ENCODE data around the gene BIN2.

Gene BIN2

DNA sequence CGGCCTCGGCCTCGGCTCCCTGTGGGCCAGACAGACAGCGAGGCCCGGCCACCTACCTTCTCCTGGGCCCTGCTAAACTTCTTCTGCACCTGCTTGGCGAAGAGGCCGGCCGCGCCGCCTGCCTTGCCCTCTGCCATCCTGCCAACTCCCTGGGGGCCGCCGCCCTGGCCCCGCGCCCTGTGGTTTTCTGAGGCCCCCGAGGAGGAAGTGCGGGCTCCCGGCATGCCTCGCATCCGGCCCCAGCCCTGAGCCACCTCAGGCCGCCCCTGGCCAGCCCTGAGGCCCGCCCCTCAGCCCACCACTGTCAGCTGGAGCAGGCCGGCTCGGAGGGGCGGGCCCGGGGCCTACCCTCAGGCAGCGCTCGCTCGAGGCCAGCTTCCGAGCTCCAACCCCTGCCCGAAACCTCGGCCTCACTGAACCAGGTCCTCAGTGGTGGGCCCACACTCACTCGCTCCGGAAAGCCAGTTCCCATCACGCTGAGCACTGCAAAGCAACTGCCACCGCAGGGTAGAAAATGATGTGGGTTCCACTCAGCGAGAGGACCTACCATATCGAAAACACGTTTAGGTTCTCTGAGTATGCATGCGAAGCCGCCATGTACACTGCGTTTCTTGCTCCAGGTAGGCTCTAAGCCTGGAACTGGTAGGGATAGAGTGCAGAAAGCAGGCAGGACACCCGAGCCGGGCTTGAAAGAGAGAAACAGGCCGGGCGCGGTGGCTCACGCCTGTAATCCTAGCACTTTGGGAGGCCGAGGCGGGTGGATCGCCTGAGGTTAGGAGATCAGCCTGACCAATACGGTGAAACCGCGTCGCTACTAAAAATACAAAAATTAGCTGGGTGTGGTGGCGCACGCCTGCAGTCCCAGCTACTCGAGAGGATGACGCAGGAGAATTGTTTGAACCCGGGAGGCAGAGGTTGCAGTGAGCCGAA lies at the start of gene BIN2:
TSS of gene BIN2 (minus strand) at position 209 of the 930 bp plus-strand sequence. CDS start at position 137, 72 bp downstream.
- no peak within 1 kb of the TSS for H3K4me3 ChIP-seq (ENCODE audit: low read depth, low read length)
- no peak for DNase-seq (ENCODE audit: low read depth)
- TF ChIP-seq, protein P1, sequence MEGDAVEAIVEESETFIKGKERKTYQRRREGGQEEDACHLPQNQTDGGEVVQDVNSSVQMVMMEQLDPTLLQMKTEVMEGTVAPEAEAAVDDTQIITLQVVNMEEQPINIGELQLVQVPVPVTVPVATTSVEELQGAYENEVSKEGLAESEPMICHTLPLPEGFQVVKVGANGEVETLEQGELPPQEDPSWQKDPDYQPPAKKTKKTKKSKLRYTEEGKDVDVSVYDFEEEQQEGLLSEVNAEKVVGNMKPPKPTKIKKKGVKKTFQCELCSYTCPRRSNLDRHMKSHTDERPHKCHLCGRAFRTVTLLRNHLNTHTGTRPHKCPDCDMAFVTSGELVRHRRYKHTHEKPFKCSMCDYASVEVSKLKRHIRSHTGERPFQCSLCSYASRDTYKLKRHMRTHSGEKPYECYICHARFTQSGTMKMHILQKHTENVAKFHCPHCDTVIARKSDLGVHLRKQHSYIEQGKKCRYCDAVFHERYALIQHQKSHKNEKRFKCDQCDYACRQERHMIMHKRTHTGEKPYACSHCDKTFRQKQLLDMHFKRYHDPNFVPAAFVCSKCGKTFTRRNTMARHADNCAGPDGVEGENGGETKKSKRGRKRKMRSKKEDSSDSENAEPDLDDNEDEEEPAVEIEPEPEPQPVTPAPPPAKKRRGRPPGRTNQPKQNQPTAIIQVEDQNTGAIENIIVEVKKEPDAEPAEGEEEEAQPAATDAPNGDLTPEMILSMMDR (conservative IDR thresholded peaks at IDR 0.05; ENCODE audit: low read depth, low read length), result no peak

DNA sequence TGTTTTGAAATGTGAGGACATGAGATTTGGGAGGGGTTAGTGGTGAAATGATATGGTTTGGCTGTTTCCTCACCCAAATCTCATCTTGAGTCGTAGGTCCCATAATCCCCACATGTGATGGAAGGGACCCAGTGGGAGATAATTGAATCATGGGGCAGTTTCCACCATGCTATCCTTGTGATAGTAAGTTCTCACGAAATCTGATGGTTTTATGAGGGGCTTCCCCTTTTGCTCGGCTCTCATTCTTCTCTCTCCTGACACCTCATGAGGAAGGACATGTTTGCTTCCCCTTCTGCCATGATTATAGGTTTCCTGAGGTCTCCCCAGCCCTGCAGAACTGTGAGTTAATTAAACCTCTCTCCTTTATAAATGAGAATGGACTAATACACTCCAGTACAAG lies 49.2 kb upstream of the BIN2 start:
- H3K4me3 ChIP-seq (ENCODE audit: low read depth, low read length), result no peak overlapping the region
- no peak for DNase-seq (ENCODE audit: low read depth)
- TF ChIP-seq, protein P1 (conservative IDR thresholded peaks at IDR 0.05; ENCODE audit: low read depth, low read length), result no peak

- TF ChIP-seq, protein P1 (conservative IDR thresholded peaks at IDR 0.05; ENCODE audit: low read depth, low read length), result no peak
- H3K4me3 ChIP-seq (ENCODE audit: low read depth, low read length), result no peak overlapping the region
- DNase-seq (ENCODE audit: low read depth), result no peak
These were observed 48.0 kb upstream of the BIN2 start for GRCh38 chr12:51372021-51372420.

GRCh38 chr12:51371295-51371953 lies 47.5 kb upstream of the BIN2 start:
- H3K4me3 ChIP-seq (ENCODE audit: low read depth, low read length), result no peak overlapping the region
- DNase-seq (ENCODE audit: low read depth), result peak; percentile 97

DNA sequence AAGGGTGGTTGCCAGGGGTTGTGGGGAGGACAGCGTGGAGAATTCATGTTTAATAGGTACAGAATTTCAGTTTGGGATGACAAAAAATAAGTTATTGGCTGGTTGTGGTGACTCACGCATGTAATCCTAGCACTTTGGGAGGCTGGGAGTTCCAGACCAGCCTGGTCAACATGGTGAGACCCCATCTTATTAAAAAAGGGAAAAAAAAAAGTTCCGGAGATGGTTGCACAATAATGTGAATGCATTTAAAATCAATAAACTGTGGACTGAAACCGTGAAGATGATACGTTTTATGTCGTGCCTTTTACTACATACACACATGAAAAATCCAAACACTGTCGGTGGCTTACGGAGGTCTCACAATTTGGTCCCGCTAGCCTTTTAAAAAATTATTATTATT lies 46.7 kb upstream of the BIN2 start:
- TF ChIP-seq, protein P1 (conservative IDR thresholded peaks at IDR 0.05; ENCODE audit: low read depth, low read length), result no peak

More at GRCh38 chr12:51371295-51371953, 47.5 kb upstream of the BIN2 start:
- TF ChIP-seq, protein P1 (conservative IDR thresholded peaks at IDR 0.05; ENCODE audit: low read depth, low read length), result no peak

GRCh38 chr12:51369581-51369980 lies 45.6 kb upstream of the BIN2 start:
- no peak overlapping the region for H3K4me3 ChIP-seq (ENCODE audit: low read depth, low read length)
- TF ChIP-seq, protein P1 (conservative IDR thresholded peaks at IDR 0.05; ENCODE audit: low read depth, low read length), result no peak

More for the DNA sequence above, 46.7 kb upstream of the BIN2 start:
- no peak for DNase-seq (ENCODE audit: low read depth)
- no peak overlapping the region for H3K4me3 ChIP-seq (ENCODE audit: low read depth, low read length)

More at GRCh38 chr12:51369581-51369980, 45.6 kb upstream of the BIN2 start:
- DNase-seq (ENCODE audit: low read depth), result no peak

Data from choroid plexus epithelial cell (primary cell).